Measurements from ENCODE around the gene DYNC1H1. TPM values are rescaled to one million over a fixed set of nuclear protein-coding genes. Genes with fewer than 3 reads are reported as not detected.

The DYNC1H1 gene
- total RNA-seq, 4 donors from 2014 or later, result 338 to 524 (median 432) TPM

GRCh38 chr14:102050026-102050405 lies 85.6 kb downstream of the DYNC1H1 start:
- TF ChIP-seq, protein P1, sequence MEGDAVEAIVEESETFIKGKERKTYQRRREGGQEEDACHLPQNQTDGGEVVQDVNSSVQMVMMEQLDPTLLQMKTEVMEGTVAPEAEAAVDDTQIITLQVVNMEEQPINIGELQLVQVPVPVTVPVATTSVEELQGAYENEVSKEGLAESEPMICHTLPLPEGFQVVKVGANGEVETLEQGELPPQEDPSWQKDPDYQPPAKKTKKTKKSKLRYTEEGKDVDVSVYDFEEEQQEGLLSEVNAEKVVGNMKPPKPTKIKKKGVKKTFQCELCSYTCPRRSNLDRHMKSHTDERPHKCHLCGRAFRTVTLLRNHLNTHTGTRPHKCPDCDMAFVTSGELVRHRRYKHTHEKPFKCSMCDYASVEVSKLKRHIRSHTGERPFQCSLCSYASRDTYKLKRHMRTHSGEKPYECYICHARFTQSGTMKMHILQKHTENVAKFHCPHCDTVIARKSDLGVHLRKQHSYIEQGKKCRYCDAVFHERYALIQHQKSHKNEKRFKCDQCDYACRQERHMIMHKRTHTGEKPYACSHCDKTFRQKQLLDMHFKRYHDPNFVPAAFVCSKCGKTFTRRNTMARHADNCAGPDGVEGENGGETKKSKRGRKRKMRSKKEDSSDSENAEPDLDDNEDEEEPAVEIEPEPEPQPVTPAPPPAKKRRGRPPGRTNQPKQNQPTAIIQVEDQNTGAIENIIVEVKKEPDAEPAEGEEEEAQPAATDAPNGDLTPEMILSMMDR (IDR thresholded peaks at IDR 0.05; ENCODE audit: low read depth), result no peak

GRCh38 chr14:102050625-102051024 lies 86.3 kb downstream of the DYNC1H1 start:
- TF ChIP-seq, protein P1 (IDR thresholded peaks at IDR 0.05; ENCODE audit: low read depth), result no peak

DNA sequence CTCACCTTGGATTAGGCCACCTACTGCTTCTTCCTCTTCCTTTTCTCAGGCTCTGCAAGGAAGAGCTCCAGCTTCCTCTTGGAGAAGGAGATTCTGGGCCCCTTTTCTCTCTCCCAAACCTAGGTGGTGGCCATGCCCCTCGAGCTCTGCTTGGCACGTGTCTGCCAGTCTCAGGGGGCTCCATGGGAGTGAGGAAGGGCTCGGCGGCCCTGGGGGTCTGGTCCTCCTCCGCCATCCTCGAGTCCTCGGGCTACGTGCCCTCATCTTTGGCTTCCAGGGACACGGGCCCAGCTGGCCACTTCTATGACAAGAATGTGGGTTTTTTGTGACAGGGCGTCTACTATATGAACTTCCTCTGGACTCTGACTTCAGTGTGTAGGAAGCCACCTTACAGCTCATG lies 88.1 kb downstream of the DYNC1H1 start:
- TF ChIP-seq, protein P1 (IDR thresholded peaks at IDR 0.05; ENCODE audit: low read depth), result no peak

- TF ChIP-seq, protein P1 (IDR thresholded peaks at IDR 0.05; ENCODE audit: low read depth), result no peak
Observed at GRCh38 chr14:102055181-102055901, 91.0 kb downstream of the DYNC1H1 start.

DNA sequence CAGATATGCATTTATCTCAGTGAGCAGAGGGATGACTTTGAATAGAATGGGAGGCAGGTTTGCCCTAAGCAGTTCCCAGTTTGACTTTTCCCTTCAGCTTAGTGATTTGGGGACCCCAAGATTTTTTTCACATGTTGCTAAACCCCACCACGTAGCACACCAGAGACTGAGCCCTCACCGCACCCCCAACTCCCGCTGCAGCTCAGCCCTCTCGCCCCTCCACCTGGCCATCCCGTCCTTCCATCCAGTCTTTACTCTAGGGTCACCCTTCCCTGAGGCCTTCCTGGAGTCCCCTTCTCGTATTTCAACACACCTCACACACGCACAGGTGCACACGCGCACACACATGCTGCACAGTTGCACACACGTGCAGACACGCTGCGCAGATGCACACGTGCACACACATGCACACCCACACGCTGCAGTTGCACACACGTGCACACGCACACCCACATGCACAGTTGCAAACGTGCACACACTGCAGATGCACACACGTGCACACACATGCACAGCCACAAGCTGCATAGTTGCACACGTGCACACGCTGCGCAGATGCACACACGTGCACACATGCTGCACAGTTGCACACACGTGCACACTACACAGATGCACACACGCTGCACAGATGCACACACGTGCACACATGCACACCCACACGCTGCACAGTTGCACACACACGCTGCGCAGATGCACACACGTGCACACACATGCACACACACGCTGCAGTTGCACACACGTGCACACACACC lies 92.5 kb downstream of the DYNC1H1 start:
- TF ChIP-seq, protein P1 (IDR thresholded peaks at IDR 0.05; ENCODE audit: low read depth), result no peak

GRCh38 chr14:102057480-102058114 lies 93.2 kb downstream of the DYNC1H1 start:
- TF ChIP-seq, protein P1 (IDR thresholded peaks at IDR 0.05; ENCODE audit: low read depth), result no peak

DNA sequence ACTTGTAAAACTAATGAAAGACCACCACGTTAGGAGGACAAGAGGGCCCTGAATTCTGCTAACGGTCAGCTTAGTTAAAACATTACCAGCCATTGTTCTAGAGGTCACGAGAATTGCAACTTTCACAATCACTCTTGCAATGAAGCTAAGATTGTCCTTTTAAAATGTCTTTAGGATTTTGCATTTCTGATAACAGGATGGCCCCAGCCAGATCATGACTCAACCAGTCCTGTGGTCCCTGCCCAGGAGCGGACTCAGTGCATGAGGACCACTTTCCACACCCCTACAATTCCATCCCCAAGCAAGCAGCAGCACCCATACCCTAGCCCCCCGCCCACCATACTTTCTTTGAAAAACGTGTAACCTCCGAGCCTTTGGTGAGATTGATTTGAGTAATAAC lies 93.8 kb downstream of the DYNC1H1 start:
- TF ChIP-seq, protein P1 (IDR thresholded peaks at IDR 0.05; ENCODE audit: low read depth), result no peak

All from subcutaneous adipose tissue (tissue), 4 donors.